HG03442 (cell line): ENCODE results near the gene LEMD2.

Experiments used
- ATAC-seq: cut with Tn5 transposase; IDR thresholded peaks from one replicate; pipeline ENCODE4 v1.9.1; 2021; ENCODE audit warnings: mild to moderate bottlenecking, moderate library complexity; ENCODE audit not compliant: unreplicated experiment

The LEMD2 gene

DNA sequence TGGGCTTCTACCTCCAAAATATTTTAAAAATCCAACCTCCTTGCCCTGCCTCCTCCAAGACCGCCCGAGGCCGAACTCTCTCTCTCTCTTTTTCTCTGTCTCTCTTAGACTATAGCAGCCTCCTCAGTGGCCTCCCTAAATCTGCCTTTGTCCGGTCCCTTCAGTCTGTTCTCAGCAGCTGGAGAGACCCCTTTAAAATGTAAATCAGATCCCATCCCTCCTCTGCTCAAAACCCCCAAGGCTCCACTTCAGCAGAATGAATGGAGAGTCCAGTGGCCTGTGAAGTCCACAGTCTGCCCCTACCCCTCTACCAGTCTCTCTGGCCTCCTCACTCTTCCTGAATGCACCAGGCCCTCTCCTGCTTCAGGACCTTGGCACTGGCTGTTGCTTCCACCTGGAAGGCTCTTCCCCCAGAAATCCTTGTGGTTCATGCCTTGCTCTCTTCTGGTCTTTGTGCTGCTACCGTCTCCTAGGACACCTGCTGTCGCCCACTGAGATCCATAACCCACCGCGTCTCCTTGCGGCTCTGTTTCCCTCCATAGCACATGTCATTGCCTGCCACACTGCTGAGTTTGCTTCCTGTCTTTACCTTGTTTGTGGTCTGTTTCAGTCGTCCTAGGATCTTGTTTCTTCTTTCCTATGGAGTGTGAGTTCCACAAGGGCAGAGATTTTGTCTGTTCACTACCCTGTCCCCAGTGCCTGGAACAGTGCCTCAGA is 8.9 kb upstream of the LEMD2 start:
- ATAC-seq = no peak

DNA sequence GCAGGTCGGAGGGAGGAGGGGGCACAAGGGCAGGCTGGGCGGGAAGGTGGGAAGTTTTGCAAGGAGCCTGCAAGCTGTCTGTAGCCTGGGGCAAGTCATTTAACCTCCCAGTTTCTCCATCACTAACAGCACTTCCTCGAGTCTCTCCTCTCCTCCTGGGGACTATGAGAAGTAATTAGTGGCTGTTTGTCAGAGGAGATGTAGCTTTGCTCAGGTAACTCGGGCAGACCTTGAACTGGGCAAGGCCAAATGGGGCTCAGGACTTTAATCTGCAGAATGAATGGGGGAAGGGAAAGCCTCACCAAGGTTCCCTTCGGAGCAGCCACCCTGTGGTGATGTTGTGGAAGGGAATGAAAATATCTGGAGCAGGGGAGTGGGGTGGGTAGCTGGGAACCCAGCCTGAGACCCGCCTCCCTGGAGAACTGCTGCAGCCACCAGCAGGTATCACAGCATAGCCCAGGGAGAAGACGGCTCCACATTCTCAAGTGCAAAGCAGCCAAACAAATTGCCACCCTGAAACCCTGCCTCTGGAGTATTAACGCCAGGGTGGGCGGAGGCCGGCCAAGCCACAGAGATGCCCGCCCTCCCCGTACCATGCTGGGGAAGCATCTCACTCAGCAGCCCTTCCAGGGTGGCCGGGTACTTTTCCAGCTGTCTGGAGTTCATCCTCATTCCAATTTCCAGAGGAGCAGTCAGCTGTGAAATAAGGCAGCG is 6.1 kb upstream of the LEMD2 start:
- no peak for ATAC-seq

DNA sequence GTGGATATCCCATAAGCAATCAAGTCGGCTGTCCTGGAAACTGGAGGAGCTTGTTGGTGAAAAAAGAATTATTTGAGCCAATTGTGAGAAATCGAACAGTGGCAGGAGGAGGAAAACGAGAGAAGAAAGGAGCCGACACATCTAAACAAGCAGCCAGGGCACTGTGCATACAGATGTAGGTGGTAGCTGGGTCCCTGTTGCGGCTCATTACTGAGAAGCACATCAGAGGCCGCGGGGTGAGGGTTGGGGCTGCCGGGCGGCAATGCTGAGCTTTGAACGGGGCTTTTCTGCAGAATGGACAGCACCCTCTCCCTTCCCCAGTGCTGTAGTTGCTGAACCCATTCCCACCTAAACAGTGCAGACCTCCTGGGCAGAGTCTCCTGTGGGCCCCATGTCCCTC is 4.1 kb upstream of the LEMD2 start:
- no peak for ATAC-seq

DNA sequence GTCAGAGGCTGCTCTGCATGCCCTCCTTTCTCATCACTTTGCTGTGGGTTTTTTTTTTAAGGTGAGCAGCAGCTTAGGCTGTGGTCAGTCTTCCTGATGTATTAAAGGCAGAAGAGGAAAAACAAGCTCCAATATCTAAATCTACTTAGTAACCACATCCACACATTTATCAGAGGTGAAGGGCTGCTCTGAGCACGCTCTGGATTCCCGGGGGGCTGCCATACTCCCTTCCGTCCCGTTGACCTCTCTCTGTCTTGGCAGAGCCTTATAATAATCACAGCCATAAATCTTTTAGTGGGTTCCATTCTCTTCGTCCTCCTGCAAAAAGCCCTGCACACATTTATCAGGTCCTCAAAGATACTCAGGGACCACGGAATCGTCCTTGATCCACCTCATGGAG is 2.7 kb upstream of the LEMD2 start:
- no peak for ATAC-seq

DNA sequence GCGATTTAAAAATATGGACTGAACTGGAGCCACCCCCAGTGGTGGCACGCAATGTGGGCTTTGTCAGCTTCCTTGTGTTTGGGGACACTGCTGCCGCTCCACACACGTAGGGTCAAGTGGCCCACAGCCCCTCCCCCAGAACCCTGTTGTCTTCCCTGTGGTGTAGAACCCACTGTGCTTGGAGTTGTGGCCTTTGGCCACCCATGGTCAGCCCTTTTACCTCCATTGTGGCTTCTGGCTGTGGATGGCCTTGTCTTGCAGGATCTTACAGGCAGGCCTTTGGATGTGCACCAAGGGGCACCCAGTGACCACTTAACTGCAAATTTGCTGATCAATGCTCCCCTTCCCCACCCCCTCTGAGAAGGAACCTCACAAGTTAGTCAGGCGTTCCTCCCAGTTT is 2.0 kb upstream of the LEMD2 start:
- no peak for ATAC-seq

DNA sequence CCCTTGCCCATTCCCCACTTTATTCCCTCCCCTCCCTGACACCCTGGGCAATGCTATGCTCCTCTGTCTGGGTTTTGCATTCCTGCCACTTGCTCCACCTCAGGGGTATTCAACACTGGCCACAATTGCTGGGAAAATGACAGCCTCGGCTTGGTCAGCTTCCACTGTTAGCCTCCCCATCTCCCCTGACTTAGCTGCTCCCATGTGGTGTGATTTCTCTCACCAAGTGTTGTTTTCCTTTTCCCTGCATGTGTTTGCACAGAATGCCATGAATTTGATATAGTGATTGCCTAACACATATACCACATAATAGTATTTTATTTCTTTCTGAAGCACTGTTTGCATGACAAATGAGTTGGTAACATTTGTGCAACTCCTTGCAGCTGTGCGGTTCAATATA is 1.4 kb upstream of the LEMD2 start:
- ATAC-seq = no peak

DNA sequence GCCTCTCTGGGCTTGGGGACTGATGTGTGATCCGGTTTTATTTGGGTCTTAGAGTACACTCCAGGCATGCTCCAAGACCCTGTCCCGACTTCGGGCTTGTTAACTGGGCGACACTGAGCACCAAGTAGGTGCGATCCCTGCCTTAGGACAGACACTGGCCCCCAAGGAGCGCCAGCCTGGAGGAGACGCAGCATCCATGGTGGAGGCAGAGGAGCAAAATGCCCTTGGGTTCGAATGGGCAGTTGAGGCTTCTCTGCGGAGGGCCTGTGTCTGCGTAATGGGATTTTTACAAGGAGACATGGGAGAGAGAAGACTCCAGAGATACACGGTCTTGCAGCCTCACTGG is 593 bp upstream of the LEMD2 start:
- no peak for ATAC-seq

GRCh38 chr6:33787954-33788693 is 806 bp downstream of the LEMD2 start:
- peak; percentile 37 for ATAC-seq

DNA sequence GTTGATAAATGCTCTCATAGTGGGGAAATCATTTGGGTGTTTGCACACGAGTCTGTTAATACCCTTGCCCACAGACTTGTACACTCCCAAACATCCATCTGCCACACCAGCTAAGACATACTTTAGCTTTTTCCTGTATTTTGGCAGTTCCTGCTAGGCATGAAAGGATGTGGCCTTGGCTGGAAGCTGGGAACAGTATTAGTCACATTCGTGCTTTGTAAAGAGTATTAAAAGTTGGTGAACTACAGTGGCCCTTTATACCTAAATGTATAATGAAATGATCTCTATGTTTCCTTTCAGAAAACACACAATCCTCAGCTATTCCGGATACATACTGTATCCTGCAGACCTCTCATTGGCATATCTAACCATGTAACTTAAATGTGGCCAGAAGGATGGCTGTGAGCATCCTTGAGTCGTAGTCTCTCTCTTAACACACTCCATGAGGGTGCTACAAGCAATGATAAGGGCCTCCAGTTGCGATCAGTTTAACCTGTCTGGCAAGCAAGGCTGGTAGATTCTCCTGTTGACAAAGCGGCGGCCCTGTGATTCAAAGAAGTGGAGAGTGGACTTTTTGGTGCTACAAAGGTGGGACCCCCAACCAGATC is 1.5 kb downstream of the LEMD2 start:
- no peak for ATAC-seq

DNA sequence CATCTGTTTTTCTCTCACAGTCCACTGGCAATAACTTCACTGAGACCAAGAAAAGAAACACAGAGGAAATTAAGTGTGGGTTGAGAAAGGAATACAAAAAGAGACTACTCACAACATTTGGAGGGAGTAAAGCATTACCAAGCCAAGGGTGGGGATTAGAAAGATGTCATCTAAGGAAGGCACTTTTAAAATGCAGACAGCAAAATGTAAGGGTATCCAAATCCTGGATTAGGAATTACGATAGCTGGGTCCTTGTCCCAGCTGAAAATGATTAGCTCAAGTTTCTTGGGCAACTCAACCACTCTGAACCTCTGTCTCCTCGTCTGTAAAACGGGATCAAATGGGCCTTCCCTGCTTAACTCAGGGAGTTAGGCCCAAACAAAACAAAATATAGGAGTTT is 2.2 kb downstream of the LEMD2 start:
- no peak for ATAC-seq

DNA sequence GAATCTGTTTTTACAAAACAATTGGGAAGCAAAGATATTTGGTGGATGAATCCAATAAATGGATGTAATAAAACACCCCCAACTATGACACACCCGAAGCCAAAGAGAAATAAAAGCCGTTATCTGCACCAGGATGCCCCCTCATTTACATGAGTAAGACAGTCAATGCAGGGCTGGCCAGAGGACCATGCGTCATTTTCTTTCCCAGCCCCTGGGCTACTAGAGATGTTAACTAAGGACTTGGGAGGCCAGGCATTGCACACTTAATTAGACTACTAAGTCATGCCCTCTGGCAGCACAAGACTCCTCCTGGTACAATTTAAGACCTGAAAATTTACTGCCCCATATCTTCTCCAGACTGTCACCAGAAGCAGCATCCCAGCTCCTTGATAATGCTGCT is 3.2 kb downstream of the LEMD2 start:
- no peak for ATAC-seq

DNA sequence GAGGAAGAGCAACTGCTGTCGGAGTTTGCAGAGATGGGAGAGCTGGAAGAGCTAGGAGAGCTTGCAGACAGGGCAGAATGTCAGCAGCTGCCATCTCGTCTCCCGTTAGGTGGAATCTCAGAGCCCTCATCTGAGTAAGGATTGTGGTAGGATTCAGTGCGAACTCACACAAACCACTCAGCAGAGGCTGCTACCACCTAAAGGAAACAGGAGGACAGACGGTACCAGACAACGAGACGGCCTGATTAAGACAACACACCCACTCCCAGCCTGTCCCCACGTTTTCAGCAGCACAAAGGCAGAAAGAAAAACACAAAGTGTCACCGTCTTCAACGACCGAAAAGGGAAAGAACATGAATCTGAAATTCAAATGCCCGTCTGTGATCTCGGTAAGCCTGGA is 4.1 kb downstream of the LEMD2 start:
- ATAC-seq = no peak

GRCh38 chr6:33783781-33784520 is 5.0 kb downstream of the LEMD2 start:
- no peak for ATAC-seq

DNA sequence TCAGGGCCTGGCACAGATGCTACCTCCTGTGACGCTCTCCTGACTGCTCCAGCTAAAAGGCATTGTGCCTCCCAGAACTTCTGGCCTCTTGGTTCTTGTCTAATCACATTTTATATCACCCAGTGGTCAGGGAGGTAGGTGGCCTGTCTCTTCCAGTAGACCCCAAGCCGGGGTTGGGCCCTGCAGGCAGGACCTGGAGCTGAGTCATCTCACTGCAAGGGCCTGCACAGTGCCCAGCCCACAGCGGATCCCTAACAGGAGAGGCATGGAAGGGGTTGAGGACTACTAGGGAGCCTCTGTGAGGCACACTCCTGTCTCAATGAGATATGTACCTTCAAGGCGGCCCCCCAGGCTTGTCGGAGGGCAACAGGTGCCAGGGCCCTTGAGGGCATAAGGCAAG is 6.4 kb downstream of the LEMD2 start:
- no peak for ATAC-seq

GRCh38 chr6:33781131-33781975 is 7.6 kb downstream of the LEMD2 start:
- no peak for ATAC-seq

- ATAC-seq = no peak
Measured at GRCh38 chr6:33779895-33780294, 9.0 kb downstream of the LEMD2 start.

- ATAC-seq = no peak
Measured at GRCh38 chr6:33779290-33779689, 9.6 kb downstream of the LEMD2 start.

GRCh38 chr6:33778444-33779121 is 10.3 kb downstream of the LEMD2 start:
- ATAC-seq = no peak
